Peyer's patch (tissue), 4 donors: ENCODE measurements around the gene DLK1. TPM values are rescaled to one million over a fixed set of nuclear protein-coding genes. Genes with fewer than 3 reads are reported as not detected.
A peak's percentile ranks its signal among the peaks of the same experiment; 100 is the strongest.

Experiments
- DNase-seq, 3 donors: peaks; one replicate each; pipeline ENCODE4 v3.0.0-alpha.2; 2017 to 2019
- H3K27ac ChIP-seq, 4 donors: fragments of 200-600 bp; sonication (generic); one replicate each; pipeline ENCODE4 v1.5.1; 2016 to 2019
- H3K27me3 ChIP-seq, 2 donors: fragments of 200-600 bp; sonication (generic); one replicate each; pipeline ENCODE4 v1.5.1; 2019
- H3K36me3 ChIP-seq, 3 donors: fragments of 200-600 bp; sonication (generic); one replicate each; pipeline ENCODE4 v1.5.1; 2016 to 2019
- H3K4me1 ChIP-seq, 4 donors: fragments of 200-600 bp; sonication (generic); one replicate each; pipeline ENCODE4 v1.5.1; 2016 to 2019
- H3K4me3 ChIP-seq, 4 donors: fragments of 200-600 bp; sonication (generic); 1 replicate in 3 of 4; 2 replicates in 1 of 4; pipeline ENCODE4 v1.5.1; 2016 to 2019; ENCODE audit warnings: mild to moderate bottlenecking in 1 of 4
- H3K9me3 ChIP-seq, 4 donors: fragments of 200-600 bp; sonication (generic); one replicate each; pipeline ENCODE4 v1.5.1; 2016 to 2019; ENCODE audit warnings: mild to moderate bottlenecking in 1 of 4
- CTCF ChIP-seq, 6 experiments: fragments of 450-650 bp in 4 of 6; fragments of 200-600 bp in 2 of 6; sonication (generic) in 1 of 6; IDR thresholded peaks; one replicate each; pipeline ENCODE4 v1.5.1; 2017 to 2019; ENCODE audit warnings: antibody characterized with exemption in 6 of 6, mild to moderate bottlenecking in 3 of 6, moderate library complexity in 1 of 6
- POLR2A ChIP-seq, 2 donors: fragments of 450-650 bp; IDR thresholded peaks; one replicate each; pipeline ENCODE4 v1.5.1; 2017; ENCODE audit warnings: antibody characterized with exemption in 2 of 2, mild to moderate bottlenecking in 2 of 2, moderate library complexity in 2 of 2
- total RNA-seq, 4 donors: library from RNA; depleted of rRNA; stranded (reverse); fragments of >200 nt; gene quantifications; one replicate each; pipeline ENCODE4 v1.1.0, GENCODE V29; 2016

Gene DLK1
- total RNA-seq, 4 donors from 2014 or later: not detected

GRCh38 chr14:100728962-100729361 is 2.3 kb downstream of the DLK1 start:
- no peaks in the 10 kb centered on the region for H3K9me3 ChIP-seq
- H3K27me3 ChIP-seq: no peaks in the 10 kb centered on the region
- H3K27ac ChIP-seq: no peak overlapping the region
- TF ChIP-seq CTCF (IDR thresholded peaks at IDR 0.05) (no peak), POLR2A (IDR thresholded peaks at IDR 0.05) (no peak)
- H3K4me1 ChIP-seq: no peaks in the 10 kb centered on the region
- no peak overlapping the region for H3K4me3 ChIP-seq
- no peak for DNase-seq
- H3K36me3 ChIP-seq: no peaks in the 10 kb centered on the region

- Histone ChIP-seq H3K36me3 (no peaks in the 10 kb centered on the region), H3K9me3 (no peaks in the 10 kb centered on the region), H3K4me3 (no peak overlapping the region), H3K27ac (no peak overlapping the region), H3K4me1 (no peaks in the 10 kb centered on the region), H3K27me3 (no peaks in the 10 kb centered on the region)
- TF ChIP-seq POLR2A (IDR thresholded peaks at IDR 0.05) (no peak), CTCF (IDR thresholded peaks at IDR 0.05) (no peak)
- no peak for DNase-seq
Observed at GRCh38 chr14:100729982-100730381, 3.3 kb downstream of the DLK1 start.

GRCh38 chr14:100730581-100730980 is 3.9 kb downstream of the DLK1 start:
- Histone ChIP-seq H3K27ac (no peak overlapping the region), H3K4me3 (no peak overlapping the region), H3K27me3 (no peaks in the 10 kb centered on the region), H3K36me3 (no peaks in the 10 kb centered on the region), H3K4me1 (no peaks in the 10 kb centered on the region), H3K9me3 (no peaks in the 10 kb centered on the region)
- TF ChIP-seq POLR2A (IDR thresholded peaks at IDR 0.05): no peak
- no peak for TF ChIP-seq CTCF (IDR thresholded peaks at IDR 0.05)
- peak in 1 of 3 donors; percentile 1 for DNase-seq

- H3K4me1 ChIP-seq: no peaks in the 10 kb centered on the region
- H3K36me3 ChIP-seq: no peaks in the 10 kb centered on the region
- no peak overlapping the region for H3K27ac ChIP-seq
- DNase-seq: peak in 1 of 3 donors; percentile 2
- no peak overlapping the region for H3K4me3 ChIP-seq
- H3K27me3 ChIP-seq: no peaks in the 10 kb centered on the region
- no peaks in the 10 kb centered on the region for H3K9me3 ChIP-seq
- TF ChIP-seq CTCF (IDR thresholded peaks at IDR 0.05) (no peak), POLR2A (IDR thresholded peaks at IDR 0.05) (no peak)
Observed at GRCh38 chr14:100731011-100731670, 4.4 kb downstream of the DLK1 start.

GRCh38 chr14:100731846-100732765 is 5.4 kb downstream of the DLK1 start:
- Histone ChIP-seq H3K27ac (no peak overlapping the region), H3K4me3 (no peak overlapping the region), H3K36me3 (no peaks in the 10 kb centered on the region), H3K27me3 (no peaks in the 10 kb centered on the region), H3K9me3 (no peaks in the 10 kb centered on the region), H3K4me1 (no peaks in the 10 kb centered on the region)
- DNase-seq: peak in 1 of 3 donors; percentile 38
- TF ChIP-seq POLR2A (IDR thresholded peaks at IDR 0.05): no peak
- no peak for TF ChIP-seq CTCF (IDR thresholded peaks at IDR 0.05)
